ENCODE results near the gene NFS1. TPM values are rescaled to one million over a fixed set of nuclear protein-coding genes. Genes with fewer than 3 reads are reported as not detected.
"Not testable (repeated sequence)": the region's sequence is repeated elsewhere in the genome, so short reads cannot be mapped to it uniquely, and the experiment has no call there.

The NFS1 gene
- total RNA-seq, 4 donors from 2014 or later: 39.6 to 48.4 (median 44.0) TPM

GRCh38 chr20:35716330-35716729 lies 17.2 kb upstream of the NFS1 start:
- intact Hi-C loops (cut with DNase I; ENCODE audit: low total_unique reads): no loop called here
- 90 to 96% methylated on average over 4 of the region's 4 CpGs for WGBS, 2 donors
- H3K4me3 ChIP-seq (ENCODE audit: low read depth, poor library complexity, severe bottlenecking): no peak overlapping the region
- DNase-seq (ENCODE audit: low spot score in 2 of 2): no peak
- no peak for TF ChIP-seq CTCF (IDR thresholded peaks at IDR 0.05)
- no peak for TF ChIP-seq POLR2A (IDR thresholded peaks at IDR 0.05)

- TF ChIP-seq CTCF (IDR thresholded peaks at IDR 0.05) (no peak), POLR2A (IDR thresholded peaks at IDR 0.05) (no peak)
- intact Hi-C loops (cut with DNase I; ENCODE audit: low total_unique reads): no loop called here
- DNase-seq (ENCODE audit: low spot score in 2 of 2): no peak
- WGBS, 2 donors: 95 to 100% methylated on average over 2 of the region's 2 CpGs
- no peak overlapping the region for H3K4me3 ChIP-seq (ENCODE audit: low read depth, poor library complexity, severe bottlenecking)
Measured at GRCh38 chr20:35715652-35716051, 16.5 kb upstream of the NFS1 start.

GRCh38 chr20:35714127-35714526 lies 15.0 kb upstream of the NFS1 start:
- no peak overlapping the region for H3K4me3 ChIP-seq (ENCODE audit: low read depth, poor library complexity, severe bottlenecking)
- DNase-seq (ENCODE audit: low spot score in 2 of 2): no peak
- TF ChIP-seq CTCF (IDR thresholded peaks at IDR 0.05) (no peak), POLR2A (IDR thresholded peaks at IDR 0.05) (no peak)
- 60 to 61% methylated on average over 4 of the region's 4 CpGs for WGBS, 2 donors
- intact Hi-C loops (cut with DNase I; ENCODE audit: low total_unique reads): no loop called here

- DNase-seq (ENCODE audit: low spot score in 2 of 2); H3K4me3 ChIP-seq (ENCODE audit: low read depth, poor library complexity, severe bottlenecking); intact Hi-C loops (cut with DNase I; ENCODE audit: low total_unique reads): not testable (repeated sequence)
- 91% methylated on average over 9 of the region's 9 CpGs for WGBS, 2 donors
Measured at GRCh38 chr20:35713120-35713519, 14.0 kb upstream of the NFS1 start.

GRCh38 chr20:35711588-35712209 lies 12.5 kb upstream of the NFS1 start:
- H3K4me3 ChIP-seq (ENCODE audit: low read depth, poor library complexity, severe bottlenecking): no peak overlapping the region
- TF ChIP-seq POLR2A (IDR thresholded peaks at IDR 0.05): no peak
- TF ChIP-seq CTCF (IDR thresholded peaks at IDR 0.05): no peak
- intact Hi-C loops (cut with DNase I; ENCODE audit: low total_unique reads): no loop called here
- WGBS, 2 donors: 78% methylated on average over 6 of the region's 6 CpGs
- no peak for DNase-seq (ENCODE audit: low spot score in 2 of 2)

- no peak overlapping the region for H3K4me3 ChIP-seq (ENCODE audit: low read depth, poor library complexity, severe bottlenecking)
- intact Hi-C loops (cut with DNase I; ENCODE audit: low total_unique reads): no loop called here
Measured at GRCh38 chr20:35710884-35711587, 11.9 kb upstream of the NFS1 start.

More at GRCh38 chr20:35710884-35711587, 11.9 kb upstream of the NFS1 start:
- 64 to 66% methylated on average over 6 of the region's 6 CpGs for WGBS, 2 donors
- TF ChIP-seq CTCF (IDR thresholded peaks at IDR 0.05) (no peak), POLR2A (IDR thresholded peaks at IDR 0.05) (no peak)
- DNase-seq (ENCODE audit: low spot score in 2 of 2): no peak
